ENCODE measurements around the gene BIK. TPM values are rescaled to one million over a fixed set of nuclear protein-coding genes. Genes with fewer than 3 reads are reported as not detected.
"Not testable (repeated sequence)": the region's sequence is repeated elsewhere in the genome, so short reads cannot be mapped to it uniquely, and the experiment has no call there.

BIK gene
- polyA plus RNA-seq, 4 donors = 1.0 to 2.1 (median 1.4) TPM

DNA sequence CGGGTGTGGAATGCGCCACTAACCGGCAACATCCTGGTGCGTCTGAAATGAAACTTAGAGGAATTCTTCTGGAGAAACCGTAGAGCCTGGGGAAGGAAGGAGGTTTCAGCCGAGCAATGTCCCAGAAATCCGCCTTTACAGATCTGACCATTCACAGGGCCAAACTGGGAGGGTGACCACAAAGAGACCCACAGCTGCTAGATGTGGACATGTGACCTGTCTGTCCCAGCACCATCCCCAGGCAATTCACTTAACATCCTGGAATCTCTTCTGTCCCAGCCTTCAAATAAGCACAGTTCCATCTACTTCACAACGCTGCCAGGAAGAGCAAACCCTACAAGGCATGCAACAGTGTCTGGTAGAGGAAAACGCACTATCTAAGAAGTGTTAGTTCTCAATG lies 22.9 kb downstream of the BIK start:
- no peak for DNase-seq (ENCODE audit: low read depth in 4 of 4, low spot score in 2 of 4)

DNA sequence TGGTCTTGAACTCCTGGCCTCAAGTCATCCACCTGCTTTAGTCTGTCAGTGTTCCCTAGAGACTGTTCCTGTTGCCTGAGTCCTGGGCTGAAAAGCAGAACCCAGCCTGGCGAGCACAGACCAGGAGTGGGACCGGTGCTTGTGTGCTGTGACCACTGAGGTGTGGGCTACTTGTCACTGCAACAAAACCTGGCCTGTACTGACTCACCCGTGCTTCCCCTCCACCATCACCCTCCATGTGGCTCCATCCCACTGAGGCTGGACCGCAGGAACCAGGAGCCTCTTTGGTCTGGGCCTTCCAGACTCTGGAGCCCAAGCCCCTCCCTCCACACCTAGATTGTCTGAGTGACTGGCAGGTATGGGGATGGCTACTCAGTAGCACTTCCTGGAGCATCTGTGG lies 24.0 kb downstream of the BIK start:
- no peak for DNase-seq (ENCODE audit: low read depth in 4 of 4, low spot score in 2 of 4)

DNA sequence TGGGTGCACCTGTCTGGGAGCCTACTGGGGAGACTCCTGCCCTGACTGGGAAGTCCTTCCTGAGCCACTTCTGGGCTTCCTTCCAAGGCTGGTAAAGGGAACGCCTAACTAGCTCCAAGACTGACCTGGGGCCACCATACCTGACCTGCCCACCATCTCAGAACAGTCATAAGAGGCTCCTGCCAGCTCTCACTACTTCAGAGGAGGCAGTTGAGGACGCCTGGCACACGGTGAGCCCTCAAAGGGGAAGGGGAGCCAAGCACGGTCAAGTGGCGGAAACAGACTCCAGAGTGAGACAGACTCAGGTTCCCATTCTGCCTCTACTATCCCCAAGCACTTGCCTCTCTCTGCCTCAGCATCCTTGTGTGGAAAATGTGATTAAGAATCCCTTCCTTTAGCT lies 25.0 kb downstream of the BIK start:
- DNase-seq (ENCODE audit: low read depth in 4 of 4, low spot score in 2 of 4) = no peak

DNA sequence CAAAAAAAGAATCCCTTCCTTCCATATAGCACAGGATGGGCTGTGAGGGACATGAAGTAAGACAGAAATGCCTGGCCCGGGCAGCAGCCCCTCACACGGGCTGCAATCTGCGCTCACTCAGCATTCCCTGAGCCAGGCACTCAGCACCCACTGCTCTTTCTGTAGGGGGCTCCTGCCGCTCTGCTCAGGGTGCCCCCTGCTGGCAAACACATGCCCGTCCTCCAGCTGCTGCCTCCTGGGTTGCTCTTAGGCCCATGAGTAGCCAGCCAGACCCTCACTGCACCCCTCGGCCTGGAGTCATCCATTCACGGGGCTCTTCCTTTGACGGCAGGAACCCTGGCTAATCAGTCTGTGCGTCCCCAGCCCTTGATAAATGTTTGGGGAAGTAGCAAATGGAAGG lies 25.7 kb downstream of the BIK start:
- no peak for DNase-seq (ENCODE audit: low read depth in 4 of 4, low spot score in 2 of 4)

DNA sequence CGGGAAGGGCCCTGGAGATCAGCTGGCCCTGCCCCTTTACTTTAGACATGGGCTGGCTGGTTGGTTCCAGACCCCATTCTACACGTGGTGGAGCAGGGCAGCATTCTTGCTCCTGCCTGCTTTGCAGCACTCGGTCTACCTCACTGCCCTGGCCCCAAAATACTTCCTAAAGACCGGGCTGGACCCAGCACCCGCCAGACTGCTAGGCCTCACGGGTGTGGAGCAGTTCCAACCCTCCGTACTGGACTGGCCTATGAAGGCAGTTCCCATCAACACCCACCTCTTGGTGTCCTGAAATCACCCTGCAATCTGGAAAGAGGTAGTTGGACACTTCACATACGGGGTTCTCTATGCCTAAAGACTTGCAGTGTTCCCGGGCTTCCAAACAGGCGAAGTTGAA lies 26.3 kb downstream of the BIK start:
- DNase-seq (ENCODE audit: low read depth in 4 of 4, low spot score in 2 of 4) = no peak

DNA sequence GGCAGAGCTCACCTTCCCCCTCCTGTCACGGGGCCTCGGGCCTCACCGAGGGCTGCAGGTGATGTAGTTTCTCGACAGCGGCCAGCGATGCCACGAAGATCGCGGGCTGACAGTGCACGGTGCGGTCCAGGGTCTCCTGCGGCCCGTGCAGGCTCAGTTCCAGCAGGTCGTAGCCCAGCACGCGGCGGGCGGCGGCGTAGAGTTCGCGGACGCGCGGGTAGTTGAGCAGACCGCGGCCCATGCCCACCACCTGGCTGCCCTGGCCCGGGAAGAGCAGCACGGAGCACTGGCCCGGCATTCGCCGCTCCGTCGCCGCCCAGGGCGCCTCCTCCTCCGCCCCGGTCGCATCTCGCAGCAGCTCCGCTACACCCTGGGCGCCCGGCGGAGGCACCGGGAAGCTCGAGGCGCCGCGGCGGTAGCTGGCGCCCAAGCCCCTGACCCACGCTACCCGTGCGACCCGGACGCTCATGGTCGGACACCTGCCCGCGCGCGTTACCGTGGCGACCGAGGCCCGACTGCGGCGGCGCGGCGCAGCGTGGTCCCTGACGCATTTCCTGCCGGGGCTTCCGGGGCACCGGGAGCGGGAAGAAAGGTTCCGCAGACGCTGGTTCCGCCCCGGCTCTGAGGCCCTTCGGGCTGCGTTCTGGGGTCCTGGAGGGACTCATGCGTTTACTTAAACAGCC lies 32.5 kb downstream of the BIK start, which contains the start of gene MCAT:
MCAT (minus strand) TSS at position 519 of the 683 bp plus-strand sequence; CDS start at position 469, 50 bp downstream.
- peak; percentile 59 to 75 (median 66) for DNase-seq (ENCODE audit: low read depth in 4 of 4, low spot score in 2 of 4)

DNA sequence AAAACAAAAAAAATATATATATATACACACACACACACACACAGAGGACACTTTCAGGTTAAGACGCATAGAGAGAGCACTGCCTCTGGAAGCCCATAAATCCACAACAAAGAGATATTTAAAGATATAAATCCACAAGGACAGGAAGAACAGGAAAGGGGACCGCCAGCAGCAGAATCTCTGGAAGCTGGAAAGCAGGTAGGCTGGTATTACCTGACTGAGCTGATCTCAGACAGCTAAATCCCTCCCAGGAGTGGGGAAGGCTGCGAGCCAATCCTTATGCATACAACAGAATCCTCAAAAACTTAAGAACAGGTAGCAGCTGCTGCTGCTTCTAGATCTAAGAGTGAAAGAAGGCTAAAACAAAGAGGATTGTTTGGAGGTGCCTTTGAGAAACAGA lies 34.4 kb downstream of the BIK start:
- DNase-seq (ENCODE audit: low read depth in 4 of 4, low spot score in 2 of 4) = no peak

DNA sequence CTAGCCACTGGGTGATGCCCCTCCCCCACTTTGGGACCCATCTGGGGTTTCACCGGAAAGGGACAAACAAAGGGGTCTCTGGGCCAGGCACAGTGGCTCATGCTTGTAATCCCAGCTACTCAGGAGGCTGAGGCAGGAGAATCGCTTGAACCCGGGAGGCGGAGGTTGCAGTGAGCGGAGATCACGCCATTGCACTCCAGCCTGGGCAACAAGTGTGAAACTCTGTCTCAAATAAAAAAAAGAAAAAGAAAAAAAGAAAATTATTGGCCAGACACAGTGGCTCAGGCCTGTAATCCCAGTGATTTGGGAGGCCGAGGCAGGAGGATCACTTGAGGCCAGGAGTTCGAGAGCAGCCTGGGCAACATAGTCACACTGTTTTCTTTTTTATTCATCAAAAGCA lies 34.8 kb downstream of the BIK start:
- not testable (repeated sequence) for DNase-seq (ENCODE audit: low read depth in 4 of 4, low spot score in 2 of 4)

DNA sequence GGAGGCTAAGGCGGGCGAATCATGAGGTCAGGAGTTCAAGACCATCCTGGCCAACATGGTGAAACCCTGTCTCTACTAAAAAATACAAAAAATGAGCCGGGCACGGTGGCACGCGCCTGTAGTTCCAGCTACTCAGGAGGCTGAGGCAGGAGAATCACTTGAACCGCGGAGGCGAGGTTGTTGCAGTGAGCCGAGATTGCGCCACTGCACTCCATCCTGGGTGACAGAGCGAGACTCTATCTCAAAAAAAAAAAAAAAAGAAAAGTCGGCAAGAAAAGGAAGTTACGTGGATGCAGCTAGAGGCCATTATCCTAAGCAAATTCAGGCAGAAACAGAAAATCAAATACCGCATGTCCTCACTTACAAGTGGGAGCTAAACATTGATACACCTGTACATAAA lies 35.8 kb downstream of the BIK start:
- DNase-seq (ENCODE audit: low read depth in 4 of 4, low spot score in 2 of 4) = not testable (repeated sequence)

DNA sequence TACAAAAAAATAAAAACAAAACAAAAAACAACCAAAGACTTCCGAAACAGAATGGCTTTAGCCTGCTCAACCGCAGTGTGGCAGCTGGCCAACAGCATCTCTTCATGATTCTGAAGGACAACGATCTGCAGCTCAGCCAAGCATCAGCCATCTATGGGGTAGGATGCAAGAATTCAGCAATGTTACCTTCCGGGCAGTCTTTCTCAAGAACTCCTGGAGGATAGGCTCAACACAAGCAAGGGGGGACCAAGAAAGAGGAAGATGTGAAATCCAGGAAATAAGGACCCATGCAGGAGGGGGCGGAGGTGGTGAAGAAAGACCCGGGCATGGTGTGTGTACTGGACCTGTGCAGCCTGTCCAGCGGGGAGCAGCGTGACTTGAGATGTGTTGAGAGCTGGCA lies 37.3 kb downstream of the BIK start:
- DNase-seq (ENCODE audit: low read depth in 4 of 4, low spot score in 2 of 4) = no peak

DNA sequence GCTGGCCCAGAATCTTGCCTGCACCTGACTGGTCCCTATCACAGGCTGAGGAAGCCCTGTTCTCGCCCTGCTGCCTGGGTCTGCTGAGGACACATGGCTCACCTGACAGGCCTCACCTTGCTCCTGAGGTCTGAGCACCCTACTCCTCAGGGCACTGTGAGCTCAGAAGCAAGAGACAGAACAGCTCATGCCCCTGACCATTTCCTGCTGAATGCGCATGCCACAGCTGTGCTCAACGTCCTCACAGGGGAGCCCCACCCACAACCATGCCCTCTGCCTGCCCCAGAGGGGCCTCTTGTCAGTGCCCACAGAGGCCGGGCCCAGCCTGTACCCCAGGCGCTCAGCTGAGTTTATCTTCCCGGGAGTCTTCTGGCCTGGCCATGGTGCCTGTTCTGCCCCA lies 38.0 kb downstream of the BIK start:
- no peak for DNase-seq (ENCODE audit: low read depth in 4 of 4, low spot score in 2 of 4)

DNA sequence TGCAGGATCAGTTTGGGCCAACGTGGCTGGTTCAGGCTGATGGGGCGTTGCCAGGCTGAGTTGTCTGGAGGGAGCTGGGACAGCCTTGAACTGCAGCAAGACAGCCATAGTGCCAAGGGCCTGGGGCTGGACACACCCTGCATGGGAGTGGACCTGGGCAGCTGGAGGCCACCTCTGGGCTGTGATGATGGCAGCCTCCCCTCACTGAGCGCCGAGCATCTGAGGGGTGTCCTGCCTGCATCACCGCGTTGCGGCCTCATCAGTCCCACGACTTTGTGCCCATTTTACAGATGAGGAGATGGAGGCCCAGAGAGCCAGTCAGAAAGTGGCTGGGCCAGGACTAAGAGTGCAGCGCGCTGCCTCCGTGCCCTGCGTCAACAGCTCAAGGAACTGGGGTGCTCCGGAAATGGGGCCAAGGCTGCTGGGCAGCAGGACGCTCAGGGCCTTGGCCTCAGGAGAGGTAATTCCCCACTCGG lies 40.2 kb downstream of the BIK start:
- DNase-seq (ENCODE audit: low read depth in 4 of 4, low spot score in 2 of 4) = no peak

DNA sequence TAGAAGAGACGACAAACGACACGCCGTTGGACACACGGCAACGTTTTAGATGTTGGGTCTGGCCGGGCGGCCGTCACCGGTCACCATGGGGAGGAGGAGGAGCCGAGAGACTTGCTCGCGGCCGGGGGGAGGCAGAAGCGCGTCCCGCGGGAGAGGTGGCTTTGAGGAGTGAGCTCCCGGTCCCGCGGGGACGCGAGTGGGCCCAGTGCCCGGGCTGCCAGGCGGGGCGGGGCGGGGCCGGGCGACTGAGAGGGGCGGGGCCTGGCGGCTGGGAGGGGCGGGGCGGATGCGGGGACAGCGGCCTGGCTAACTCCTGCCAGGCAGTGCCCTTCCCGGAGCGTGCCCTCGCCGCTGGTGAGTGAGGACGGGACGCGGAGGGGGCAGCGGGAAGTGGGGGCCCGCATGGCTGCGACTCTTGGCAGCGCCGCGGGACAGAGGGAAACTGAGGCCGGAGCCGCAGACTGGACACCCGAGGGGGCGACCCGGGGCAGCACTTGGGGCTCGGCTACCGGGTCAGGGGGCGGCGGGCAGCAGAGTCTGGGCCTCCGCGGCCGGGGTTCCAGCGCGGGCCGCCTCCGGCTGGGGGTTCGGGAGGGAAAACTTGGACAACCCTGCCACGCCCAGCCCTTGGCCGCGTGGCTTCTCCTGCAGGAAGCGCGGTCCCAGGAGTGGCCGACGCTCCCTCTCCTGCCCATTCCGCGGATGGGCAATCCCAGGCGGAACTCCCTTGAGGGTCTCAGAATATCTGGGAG lies 40.9 kb downstream of the BIK start, which contains the start of gene TSPO:
TSPO (plus strand) TSS at position 309 of the 752 bp plus-strand sequence. CDS start 7,680 bp downstream, outside the sequence.
- no peak for DNase-seq (ENCODE audit: low read depth in 4 of 4, low spot score in 2 of 4)

DNA sequence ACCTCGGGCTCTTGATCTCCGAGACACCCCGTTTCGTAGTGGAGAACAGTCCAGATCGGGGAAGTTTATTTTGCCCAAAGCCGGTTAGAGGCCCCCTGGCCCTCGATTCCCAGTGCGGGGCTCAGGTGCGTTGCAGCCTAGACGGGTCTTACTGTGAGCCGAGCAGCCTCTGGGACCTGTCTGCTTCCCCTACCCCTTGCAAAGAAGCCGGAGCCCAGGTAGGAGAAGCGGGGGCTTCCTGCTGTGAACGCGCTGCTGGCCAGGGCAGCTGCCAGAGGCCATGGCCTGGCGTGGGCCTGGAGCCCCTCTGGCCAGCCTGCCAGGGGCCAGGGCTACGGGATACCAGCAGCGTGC lies 41.4 kb downstream of the BIK start:
- DNase-seq (ENCODE audit: low read depth in 4 of 4, low spot score in 2 of 4) = no peak

DNA sequence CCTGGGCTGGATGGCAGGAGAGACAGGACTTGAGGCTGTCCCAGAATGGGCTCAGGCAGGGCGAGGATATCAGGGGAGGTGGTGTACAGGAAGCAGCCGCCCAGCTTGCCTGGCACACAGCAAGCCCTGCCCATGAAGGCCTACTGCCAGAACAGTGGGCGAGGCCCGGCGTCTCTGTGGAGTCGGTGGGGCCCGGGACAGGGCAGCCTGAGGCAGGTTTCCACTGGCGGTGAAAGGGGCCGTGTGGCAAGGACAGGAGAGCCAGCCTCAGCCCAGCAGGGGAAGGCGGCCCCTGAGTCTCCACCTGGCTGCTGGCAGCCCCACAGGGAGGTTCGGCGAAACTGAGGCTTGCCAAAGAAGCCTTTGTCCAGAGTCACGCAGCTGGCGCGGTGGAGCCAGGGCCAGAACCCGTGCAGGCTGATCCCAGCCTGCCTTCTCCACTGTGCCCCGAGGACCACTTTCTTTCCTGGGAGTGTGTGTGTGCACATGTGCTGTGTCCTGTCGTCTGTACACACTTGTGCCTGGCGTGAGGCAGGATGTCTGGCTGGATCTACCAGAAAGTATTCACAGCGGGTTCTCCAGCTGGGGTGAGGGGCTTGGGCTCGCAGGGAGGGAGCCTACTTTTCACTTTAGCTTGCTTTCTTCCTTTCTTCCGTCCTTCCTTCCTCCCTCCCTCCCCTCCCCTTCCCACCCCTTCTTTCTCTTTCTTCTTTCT lies 42.0 kb downstream of the BIK start:
- DNase-seq (ENCODE audit: low read depth in 4 of 4, low spot score in 2 of 4) = no peak

DNA sequence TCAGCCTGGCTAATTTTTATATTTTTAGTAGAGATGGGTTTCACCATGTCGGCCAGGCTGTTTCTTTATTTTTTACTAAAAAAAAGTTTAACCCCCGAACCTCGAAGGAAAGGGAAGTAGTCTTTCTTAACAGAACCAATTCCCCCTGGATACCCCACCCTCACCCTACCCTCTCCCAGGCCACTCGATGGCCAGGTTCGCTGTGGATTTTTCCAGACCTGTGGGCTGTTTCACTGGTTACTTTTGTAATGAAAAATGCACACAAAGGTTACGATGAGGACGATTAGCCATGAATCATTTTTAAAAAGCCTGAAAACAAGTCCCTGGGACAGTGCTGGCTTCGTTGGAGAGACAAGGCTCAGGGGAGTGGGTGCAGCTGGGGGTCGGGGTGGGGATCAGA lies 43.3 kb downstream of the BIK start:
- DNase-seq (ENCODE audit: low read depth in 4 of 4, low spot score in 2 of 4) = no peak

DNA sequence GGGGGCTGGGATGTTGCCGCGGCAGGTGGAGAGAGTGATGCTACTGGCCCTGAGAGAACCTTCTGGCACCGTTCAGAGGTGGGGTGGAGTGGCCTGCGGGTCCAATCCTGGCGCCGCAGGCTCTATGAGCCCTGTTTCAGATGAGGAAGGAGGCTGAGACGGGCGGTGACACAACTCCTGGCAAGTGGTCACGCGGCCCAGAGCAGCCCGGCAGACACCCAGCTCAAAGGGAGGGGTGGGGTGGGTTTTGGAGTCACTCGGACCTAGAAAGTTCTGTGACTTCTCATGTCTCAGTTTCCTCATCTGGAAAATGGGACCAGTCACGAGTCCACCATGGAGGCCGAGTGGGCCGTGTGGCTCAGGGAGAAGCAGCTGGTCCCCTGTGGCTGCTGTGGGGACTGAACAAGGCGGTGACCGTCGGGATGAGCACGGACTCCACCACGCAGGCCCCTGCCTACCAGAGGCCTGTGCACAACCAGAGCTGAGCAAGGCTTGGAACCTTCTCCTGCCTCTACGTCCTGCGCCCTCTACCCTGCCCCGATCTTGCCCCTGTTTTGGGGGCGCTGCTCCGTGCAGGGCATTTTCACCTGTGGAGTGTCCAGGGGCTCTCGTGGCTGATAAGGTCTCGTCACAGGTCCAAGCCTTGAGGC lies 44.5 kb downstream of the BIK start:
- no peak for DNase-seq (ENCODE audit: low read depth in 4 of 4, low spot score in 2 of 4)

DNA sequence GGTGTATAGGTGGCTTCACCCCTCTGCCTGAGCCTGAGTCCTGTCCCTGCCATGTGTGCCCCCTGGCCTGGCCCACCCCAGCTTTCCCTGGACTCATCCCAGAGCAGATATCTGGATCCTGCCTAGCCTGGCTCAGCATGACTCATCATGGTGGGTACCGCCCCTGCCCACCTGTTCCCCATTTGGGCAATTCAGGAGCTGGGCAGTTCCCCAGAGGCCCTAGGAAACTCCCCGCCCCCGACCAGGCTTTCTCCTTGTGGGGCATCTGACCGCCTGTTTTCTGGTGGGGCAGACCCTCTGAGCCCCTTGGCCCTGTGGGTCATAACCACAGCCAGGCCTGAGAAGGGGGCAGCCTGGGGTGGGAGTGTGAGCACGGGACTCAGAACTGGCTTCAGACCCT lies 45.2 kb downstream of the BIK start:
- no peak for DNase-seq (ENCODE audit: low read depth in 4 of 4, low spot score in 2 of 4)

DNA sequence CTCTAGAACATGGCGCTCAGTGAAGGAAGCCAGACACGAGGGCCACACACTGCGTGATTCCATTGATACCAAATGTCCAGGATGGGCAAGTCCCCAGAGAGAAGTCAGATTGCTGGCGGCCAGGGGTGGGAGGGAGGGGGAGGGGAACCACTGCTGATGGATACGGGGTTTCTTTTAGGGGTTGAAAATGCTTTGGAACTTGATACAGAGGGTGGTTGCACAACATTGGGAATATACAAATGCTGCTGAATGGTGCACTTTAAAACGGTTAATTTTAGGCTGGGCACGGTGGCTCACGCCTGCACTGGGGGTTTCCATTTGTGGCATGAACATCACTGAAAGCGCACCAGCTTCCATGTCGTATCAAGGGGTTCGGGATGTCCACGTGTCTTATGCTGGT lies 45.9 kb downstream of the BIK start:
- no peak for DNase-seq (ENCODE audit: low read depth in 4 of 4, low spot score in 2 of 4)

DNA sequence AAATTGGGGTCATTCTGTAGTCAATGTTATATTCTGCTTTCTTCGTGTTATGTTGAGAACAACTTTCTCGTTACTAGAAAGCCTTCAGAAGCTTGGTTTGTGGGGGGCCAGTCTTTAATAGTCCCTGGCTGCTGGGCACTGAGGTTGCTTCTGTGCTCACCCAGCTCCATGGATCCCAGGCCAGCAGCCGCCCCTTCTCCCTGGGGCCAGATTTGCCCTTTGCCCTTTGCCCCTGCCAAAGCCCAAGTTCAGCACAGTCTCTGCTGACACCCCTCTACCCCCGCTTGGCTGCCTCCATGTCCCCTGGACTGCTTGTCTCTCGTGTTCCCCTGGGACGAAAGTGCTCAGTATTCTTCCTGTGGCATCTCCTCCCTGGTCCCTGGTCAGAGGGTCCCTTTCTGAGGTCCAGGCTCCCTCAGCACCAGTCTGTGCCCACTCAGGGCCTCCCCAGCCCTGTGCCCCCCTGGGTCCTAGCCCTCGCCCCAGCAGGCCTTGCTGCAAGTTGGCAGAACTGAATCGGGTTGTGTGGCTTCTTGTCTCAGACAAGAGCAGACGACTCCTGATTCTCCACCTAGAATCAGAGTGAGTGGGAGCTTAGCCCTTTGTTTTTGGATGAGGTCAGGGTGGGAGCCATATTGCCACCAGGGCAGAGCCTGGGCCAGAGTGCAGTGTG lies 47.5 kb downstream of the BIK start:
- DNase-seq (ENCODE audit: low read depth in 4 of 4, low spot score in 2 of 4) = no peak
